HepG2 (cell line): ENCODE data around the gene SLC29A1. TPM values are rescaled to one million over a fixed set of nuclear protein-coding genes. Genes with fewer than 3 reads are reported as not detected.
A peak's percentile ranks its signal among the peaks of the same experiment; 100 is the strongest.

Source experiments
- DPF2 ChIP-seq: sonication (generic); formaldehyde crosslinking; IDR thresholded peaks from 2 replicates; pipeline ENCODE4 v1.4.0; 2020; ENCODE audit warnings: mild to moderate bottlenecking, low read depth, missing genetic modification reagents, borderline replicate concordance
- GPN1 ChIP-seq: sonication (generic); formaldehyde crosslinking; IDR thresholded peaks from 2 replicates; pipeline ENCODE4 v1.5.1; 2020; ENCODE audit warnings: missing genetic modification reagents, borderline replicate concordance
- GZF1 ChIP-seq: sonication (generic); formaldehyde crosslinking; IDR thresholded peaks from 2 replicates; pipeline ENCODE4 v1.5.1; 2020; ENCODE audit warnings: mild to moderate bottlenecking, missing genetic modification reagents
- HBP1 ChIP-seq: IDR thresholded peaks from 2 replicates; pipeline ENCODE4 v1.6.1; 2016; ENCODE audit warnings: low read depth, control low read depth
- SIN3A ChIP-seq: IDR thresholded peaks from 2 replicates; pipeline ENCODE4 v1.6.1; 2011; ENCODE audit warnings: low read depth, mild to moderate bottlenecking, control low read depth, low read length, borderline replicate concordance
- SP1 ChIP-seq, 2 experiments: fragments of 450-650 bp in 1 of 2; sonication (generic) in 1 of 2; formaldehyde crosslinking in 1 of 2; IDR thresholded peaks; 2 replicates each; pipeline versions ENCODE4 v1.4.0 to v1.6.1; 2016 to 2020; ENCODE audit warnings: missing genetic modification reagents in 1 of 2
- SPEN ChIP-seq: sonication (generic); formaldehyde crosslinking; IDR thresholded peaks from 2 replicates; pipeline ENCODE4 v1.5.1; 2020; ENCODE audit warnings: low read depth, mild to moderate bottlenecking, missing genetic modification reagents
- XBP1 ChIP-seq: sonication (generic); formaldehyde crosslinking; IDR thresholded peaks from 2 replicates; pipeline ENCODE4 v1.5.0; 2020; ENCODE audit warnings: missing genetic modification reagents
- ZFP41 ChIP-seq: sonication (generic); formaldehyde crosslinking; IDR thresholded peaks from 2 replicates; pipeline ENCODE4 v1.4.0; 2020; ENCODE audit warnings: mild to moderate bottlenecking, missing genetic modification reagents, borderline replicate concordance
- ZNF318 ChIP-seq: sonication (generic); formaldehyde crosslinking; IDR thresholded peaks from 2 replicates; pipeline ENCODE4 v1.4.0; 2020; ENCODE audit warnings: mild to moderate bottlenecking, missing genetic modification reagents
- ZNF362 ChIP-seq: sonication (generic); formaldehyde crosslinking; IDR thresholded peaks from 2 replicates; pipeline ENCODE4 v1.4.0; 2020; ENCODE audit warnings: missing genetic modification reagents, mild to moderate bottlenecking, borderline replicate concordance
- ZNF468 ChIP-seq: sonication (generic); formaldehyde crosslinking; IDR thresholded peaks from 2 replicates; pipeline ENCODE4 v1.8.0; 2022; ENCODE audit warnings: mild to moderate bottlenecking, moderate library complexity, missing genetic modification reagents
- ZNF574 ChIP-seq: sonication (generic); formaldehyde crosslinking; IDR thresholded peaks from 2 replicates; pipeline ENCODE4 v1.4.0; 2020; ENCODE audit warnings: missing genetic modification reagents
- ZNF720 ChIP-seq: sonication (generic); formaldehyde crosslinking; IDR thresholded peaks from 2 replicates; pipeline ENCODE4 v1.4.0; 2020; ENCODE audit warnings: missing genetic modification reagents
- polyA plus RNA-seq, 8 experiments: library from polyadenylated mRNA; depleted of rRNA in 3 of 8; stranded (reverse) in 7 of 8; unstranded in 1 of 8; fragments of >200 nt; fragmentation: Illumina TruSeq in 4 of 8; extraction: Trizol in 4 of 8; gene quantifications; 2 replicates each; pipeline versions ENCODE4 v1.2.1 to v1.2.3, GENCODE V29; 2011 to 2016; ENCODE audit warnings: low read depth in 4 of 8, missing spikeins in 1 of 8, mixed read lengths in 1 of 8; ENCODE audit not compliant: insufficient read depth in 1 of 8
- total RNA-seq, 5 experiments: library from RNA; depleted of rRNA; stranded (reverse); fragments of >200 nt; fragmentation: Illumina TruSeq; extraction: Trizol; gene quantifications; 2 replicates each; pipeline ENCODE4 v1.2.3, GENCODE V29; 2016; ENCODE audit warnings: low read depth in 1 of 5

SLC29A1 gene
- total and polyA plus RNA-seq, 2 of the 13 experiments (the other 11 are each of a cell fraction or from before 2014, with no cell fraction given): 43.2 to 106 TPM

- TF ChIP-seq GPN1 (no peak), DPF2 (CRISPR knock-in tag) (no peak), ZNF318 (CRISPR knock-in tag) (no peak), XBP1 (CRISPR knock-in tag) (no peak), ZNF574 (CRISPR knock-in tag) (peak; percentile 61), SP1 (IDR thresholded peaks at IDR 0.05) (no peak), SP1 (CRISPR knock-in tag; IDR thresholded peaks at IDR 0.05) (peak; percentile 29; the same call in 1 of the 2 replicates), HBP1 (CRISPR knock-in tag) (peak; percentile 77; the same call in 1 of the 2 replicates), ZFP41 (CRISPR knock-in tag) (no peak), ZNF468 (no peak; the same call in 1 of the 2 replicates), GZF1 (CRISPR knock-in tag) (no peak), SPEN (CRISPR knock-in tag) (peak; percentile 76), SIN3A (peak; percentile 60; the same call in 1 of the 2 replicates), ZNF720 (CRISPR knock-in tag) (no peak), ZNF362 (CRISPR knock-in tag) (no peak)
Observed at GRCh38 chr6:44234101-44235025, 11.0 kb downstream of the SLC29A1 start (continued).
